IMR-90 (cell line): ENCODE data around the gene UBL3. TPM values are rescaled to one million over a fixed set of nuclear protein-coding genes. Genes with fewer than 3 reads are reported as not detected.

ENCODE experiments used
- ATAC-seq: fragments of 200-7000 bp; cut with Tn5 transposase; 2 replicates; pipeline ENCODE4 v1.9.1; 2020; ENCODE audit warnings: low read depth, mild to moderate bottlenecking, moderate library complexity
- BruUV-seq: library from RNA; stranded (reverse); fragments of 400-500 nt; replicated peaks from 2 replicates; lab custom pipeline; 2021; lab: Mats Ljungman, UMichigan
- CTCF ChIA-PET: fragments of 300-600 bp; formaldehyde crosslinking; extraction: SDS; loops from one replicate; lab custom pipeline; 2021; ENCODE audit warnings: antibody characterized with exemption; lab: Yijun Ruan, JAX
- POLR2A ChIA-PET: fragments of 300-600 bp; sonication (Branson Sonifier 250); formaldehyde crosslinking; loops from one replicate; lab custom pipeline; 2022; ENCODE audit warnings: antibody characterized with exemption; ENCODE audit not compliant: unreplicated experiment; lab: Charles Lee
- DNase-seq: peaks from one replicate; pipeline ENCODE4 v3.0.0; 2013
- H2AFZ ChIP-seq: replicated peaks from 2 replicates; pipeline ENCODE3; 2013; ENCODE audit warnings: low read length, mild to moderate bottlenecking; ENCODE audit not compliant: poor library complexity
- H2AK5ac ChIP-seq: 2 replicates; pipeline ENCODE4 v1.6.1; 2013; ENCODE audit warnings: low read depth, low read length, inconsistent platforms
- H2AK9ac ChIP-seq: replicated peaks from 2 replicates; pipeline ENCODE3; 2013; ENCODE audit warnings: mild to moderate bottlenecking, low read depth, low read length, moderate library complexity; ENCODE audit not compliant: poor library complexity
- H2BK120ac ChIP-seq: 2 replicates; pipeline ENCODE4 v1.6.1; 2013; ENCODE audit warnings: low read depth, low read length, inconsistent platforms
- H2BK15ac ChIP-seq: 3 replicates; pipeline ENCODE4 v1.6.1; 2013; ENCODE audit warnings: low read depth, low read length, inconsistent platforms
- H2BK20ac ChIP-seq: 2 replicates; pipeline ENCODE4 v1.6.1; 2013; ENCODE audit warnings: low read depth, mild to moderate bottlenecking, inconsistent platforms, low read length, moderate library complexity
- H2BK5ac ChIP-seq: 2 replicates; pipeline ENCODE4 v1.6.1; 2013; ENCODE audit warnings: mild to moderate bottlenecking, low read depth, low read length, inconsistent platforms; ENCODE audit not compliant: poor library complexity, severe bottlenecking
- H3K14ac ChIP-seq: replicated peaks from 2 replicates; pipeline ENCODE4 v1.6.1; 2013; ENCODE audit warnings: low read depth, low read length, inconsistent platforms
- H3K18ac ChIP-seq: 2 replicates; pipeline ENCODE4 v1.6.1; 2013; ENCODE audit warnings: low read depth, low read length, control low read depth
- H3K23ac ChIP-seq: 2 replicates; pipeline ENCODE4 v1.6.1; 2013; ENCODE audit warnings: low read depth, low read length, inconsistent platforms
- H3K27ac ChIP-seq: 2 replicates; pipeline ENCODE4 v1.5.1; 2013; ENCODE audit warnings: mild to moderate bottlenecking, control low read depth, low read length; ENCODE audit not compliant: insufficient read depth
- H3K27me3 ChIP-seq: 2 replicates; pipeline ENCODE4 v1.6.1; 2013; ENCODE audit warnings: low read length; ENCODE audit not compliant: control insufficient read depth, insufficient read depth
- H3K36me3 ChIP-seq: 2 replicates; pipeline ENCODE4 v1.6.1; 2013; ENCODE audit warnings: low read length, mixed read lengths; ENCODE audit not compliant: control insufficient read depth, insufficient read depth
- H3K4ac ChIP-seq: 2 replicates; pipeline ENCODE4 v1.6.1; 2013; ENCODE audit warnings: low read depth, low read length, inconsistent platforms
- H3K4me1 ChIP-seq: 2 replicates; pipeline ENCODE4 v1.6.1; 2013; ENCODE audit warnings: low read length, mixed read lengths; ENCODE audit not compliant: control insufficient read depth, insufficient read depth
- H3K4me2 ChIP-seq: 2 replicates; pipeline ENCODE4 v1.6.1; 2013; ENCODE audit warnings: low read depth, mild to moderate bottlenecking, control low read depth, low read length, moderate library complexity
- H3K4me3 ChIP-seq: 2 replicates; pipeline ENCODE4 v1.5.1; 2013; ENCODE audit warnings: low read depth, mild to moderate bottlenecking, control low read depth, low read length, moderate library complexity; ENCODE audit not compliant: insufficient read depth
- H3K56ac ChIP-seq: 2 replicates; pipeline ENCODE4 v1.6.1; 2013; ENCODE audit warnings: low read length, inconsistent platforms; ENCODE audit not compliant: insufficient read depth; ENCODE audit errors: extremely low read depth
- H3K79me1 ChIP-seq, 2 experiments: 2 replicates each; pipeline ENCODE4 v1.6.1; 2013; ENCODE audit warnings: low read length in 2 of 2, inconsistent platforms in 1 of 2, low read depth in 1 of 2
- H3K9ac ChIP-seq: 2 replicates; pipeline ENCODE4 v1.6.1; 2013; ENCODE audit warnings: low read depth, low read length, control low read depth
- H3K9me1 ChIP-seq: 2 replicates; pipeline ENCODE4 v1.6.1; 2013; ENCODE audit warnings: low read length, inconsistent platforms; ENCODE audit not compliant: insufficient read depth
- H3K9me3 ChIP-seq: 2 replicates; pipeline ENCODE4 v1.6.1; 2013; ENCODE audit warnings: low read length; ENCODE audit not compliant: control insufficient read depth, insufficient read depth
- H4K20me1 ChIP-seq: 2 replicates; pipeline ENCODE4 v1.6.1; 2013; ENCODE audit warnings: low read length, inconsistent platforms; ENCODE audit not compliant: insufficient read depth
- H4K5ac ChIP-seq: 2 replicates; pipeline ENCODE4 v1.6.1; 2013; ENCODE audit warnings: mild to moderate bottlenecking, low read depth, low read length, control low read depth
- H4K8ac ChIP-seq, 2 experiments: 2 replicates each; pipeline ENCODE4 v1.6.1; 2013; ENCODE audit warnings: low read depth in 2 of 2, low read length in 2 of 2, control low read depth in 1 of 2, inconsistent platforms in 1 of 2
- H4K91ac ChIP-seq: 2 replicates; pipeline ENCODE4 v1.6.1; 2013; ENCODE audit warnings: low read depth, low read length, inconsistent platforms; ENCODE audit not compliant: insufficient read depth
- CEBPB ChIP-seq: IDR thresholded peaks from 2 replicates; pipeline ENCODE4 v1.6.1; 2012; ENCODE audit warnings: low read depth, low read length, improper control_type of control experiment
- FOS ChIP-seq: fragments of 150-350 bp; IDR thresholded peaks from 2 replicates; pipeline ENCODE4 v1.6.1; 2016; ENCODE audit warnings: low read depth, low read length
- MAFK ChIP-seq: IDR thresholded peaks from 2 replicates; pipeline ENCODE4 v1.6.1; 2012; ENCODE audit warnings: low read depth, low read length, improper control_type of control experiment
- MAZ ChIP-seq: IDR thresholded peaks from 2 replicates; pipeline ENCODE4 v1.6.1; 2012; ENCODE audit warnings: low read depth, mild to moderate bottlenecking, low read length, improper control_type of control experiment, moderate library complexity, borderline replicate concordance
- MXI1 ChIP-seq: IDR thresholded peaks from 2 replicates; pipeline ENCODE4 v1.6.1; 2012; ENCODE audit warnings: low read depth, mild to moderate bottlenecking, low read length, moderate library complexity, borderline replicate concordance
- NFE2L2 ChIP-seq: fragments of 150-350 bp; IDR thresholded peaks from 2 replicates; pipeline ENCODE4 v1.6.1; 2016; ENCODE audit warnings: low read depth, mild to moderate bottlenecking, low read length
- POLR2A ChIP-seq: IDR thresholded peaks from 2 replicates; pipeline ENCODE4 v1.6.1; 2012; ENCODE audit warnings: mild to moderate bottlenecking, low read depth, low read length
- RCOR1 ChIP-seq: IDR thresholded peaks from 2 replicates; pipeline ENCODE4 v1.6.1; 2012; ENCODE audit warnings: mild to moderate bottlenecking, low read length, improper control_type of control experiment; ENCODE audit not compliant: insufficient replicate concordance
- SMC3 ChIP-seq: fragments of 150-350 bp; IDR thresholded peaks from 2 replicates; pipeline ENCODE4 v1.6.1; 2016; ENCODE audit warnings: low read depth, mild to moderate bottlenecking, antibody characterized with exemption, low read length, moderate library complexity
- WGBS, 2 experiments: methylation state at CpG; one replicate each; pipeline versions ENCODE4 v1.1.5 to v1.1.7; 2013; ENCODE audit warnings: missing lambda C conversion rate in 2 of 2; ENCODE audit not compliant: insufficient read length in 1 of 2; ENCODE audit errors: extremely low coverage in 2 of 2; 5-methylcytosine and 5-hydroxymethylcytosine counted together
- dilution Hi-C: fragments of 300-500 bp; cut with HindIII; formaldehyde crosslinking; loops from one replicate; pipeline ENCODE4 v1.14.3; 2018; ENCODE audit warnings: low sequenced_read_pairs; ENCODE audit not compliant: unreplicated experiment
- in situ Hi-C: fragments of 300-500 bp; cut with MboI; formaldehyde crosslinking; loops from 3 replicates; pipeline ENCODE4 v1.14.3; 2019; ENCODE audit warnings: low sequenced_read_pairs, inconsistent platforms, mixed read lengths
- intact Hi-C: fragments of 100-400 bp; cut with micrococcal nuclease; formaldehyde crosslinking; loops from 2 replicates; pipeline ENCODE4 v1.10.0; 2022
- polyA plus RNA-seq, 3 experiments: library from polyadenylated mRNA; depleted of rRNA; stranded (reverse); fragments of >200 nt; gene quantifications; 2 replicates each; pipeline ENCODE4 v1.2.3, GENCODE V29; 2012; ENCODE audit warnings: low replicate concordance in 1 of 3
- total RNA-seq: library from RNA; depleted of rRNA; stranded (reverse); fragments of >200 nt; gene quantifications from 2 replicates; pipeline ENCODE4 v1.2.3, GENCODE V29; 2012
- TF ChIP-seq, protein P1 (sequence below): fragments of 150-350 bp; IDR thresholded peaks from 2 replicates; pipeline ENCODE4 v1.6.1; 2016; ENCODE audit warnings: low read depth, mild to moderate bottlenecking, low read length, moderate library complexity, borderline replicate concordance

Gene UBL3
- total and polyA plus RNA-seq, 2 of the 4 experiments (the other 2 are of a cell fraction), result 16.0 to 19.9 TPM

DNA sequence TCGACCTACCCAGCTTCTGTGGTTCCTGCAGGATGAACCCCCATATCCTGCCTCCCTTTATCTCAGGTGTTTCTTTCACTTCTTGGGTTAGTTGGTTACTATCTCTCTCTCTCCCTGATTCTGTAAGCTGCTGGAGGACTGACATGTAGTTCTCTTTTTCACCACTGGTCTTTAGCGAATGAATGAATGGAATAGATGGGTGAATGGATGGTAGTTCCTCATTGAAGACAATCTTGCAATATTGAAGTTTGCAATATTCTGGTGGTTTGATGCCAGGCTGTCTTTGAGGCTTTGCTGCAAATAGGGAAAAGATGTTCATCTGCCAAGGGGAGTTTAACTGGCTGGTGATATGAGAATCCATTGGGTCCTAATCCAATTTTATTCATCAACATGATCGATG lies 120.2 kb downstream of the UBL3 start:
- Histone ChIP-seq H2AFZ (no peak overlapping the region), H4K5ac (no peak overlapping the region), H3K4me1 (no peaks in the 10 kb centered on the region), H3K9me3 (peaks cover 4% of the 10 kb centered on the region), H3K27ac (no peak overlapping the region), H2AK5ac (no peak overlapping the region), H3K9me1 (no peaks in the 10 kb centered on the region), H3K36me3 (no peaks in the 10 kb centered on the region), H2BK15ac (no peak overlapping the region), H3K23ac (no peak overlapping the region), H3K18ac (no peak overlapping the region), H2BK5ac (no peak overlapping the region), H3K4me2 (no peak overlapping the region), H3K4me3 (no peak overlapping the region), H4K8ac (no peak overlapping the region), H3K9ac (no peak overlapping the region), H2BK20ac (no peak overlapping the region), H3K79me1 (no peaks in the 10 kb centered on the region), H3K4ac (no peak overlapping the region), H3K27me3 (peaks cover 50% of the 10 kb centered on the region), H4K20me1 (no peaks in the 10 kb centered on the region), H2BK120ac (no peak overlapping the region), H2AK9ac (no peak overlapping the region), H3K56ac (no peak overlapping the region), H3K14ac (no peak overlapping the region), H4K91ac (no peak overlapping the region)
- TF ChIP-seq MAFK (no peak), NFE2L2 (no peak), POLR2A (no peak), CEBPB (no peak), MAZ (no peak), SMC3 (no peak), FOS (no peak), MXI1 (no peak), RCOR1 (no peak)
- TF ChIP-seq, protein P1, sequence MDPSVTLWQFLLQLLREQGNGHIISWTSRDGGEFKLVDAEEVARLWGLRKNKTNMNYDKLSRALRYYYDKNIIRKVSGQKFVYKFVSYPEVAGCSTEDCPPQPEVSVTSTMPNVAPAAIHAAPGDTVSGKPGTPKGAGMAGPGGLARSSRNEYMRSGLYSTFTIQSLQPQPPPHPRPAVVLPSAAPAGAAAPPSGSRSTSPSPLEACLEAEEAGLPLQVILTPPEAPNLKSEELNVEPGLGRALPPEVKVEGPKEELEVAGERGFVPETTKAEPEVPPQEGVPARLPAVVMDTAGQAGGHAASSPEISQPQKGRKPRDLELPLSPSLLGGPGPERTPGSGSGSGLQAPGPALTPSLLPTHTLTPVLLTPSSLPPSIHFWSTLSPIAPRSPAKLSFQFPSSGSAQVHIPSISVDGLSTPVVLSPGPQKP, result no peak
- BruUV-seq, result no TSS peak
- intact Hi-C loops, result no loop called here
- ATAC-seq (no peak), DNase-seq (no peak)
- dilution Hi-C loops, result no loop called here
- 0% methylated on average over 1 of the region's 3 CpGs; no CpG with 5 or more reads in 1 of the 2 experiments for WGBS, 2 experiments
- in situ Hi-C loops, result no loop called here
- POLR2A ChIA-PET, result no interaction called here
- CTCF ChIA-PET, result no interaction called here
